H1 (cell line): ENCODE results near the gene TOR1A.

Experiments used
- BCL11A ChIP-seq, 2 experiments: IDR thresholded peaks; one replicate each; pipeline ENCODE4 v1.6.1; 2011; ENCODE audit warnings: low read depth in 2 of 2, low read length in 2 of 2, mild to moderate bottlenecking in 2 of 2
- CEBPB ChIP-seq: IDR thresholded peaks from 2 replicates; pipeline ENCODE4 v1.6.1; 2012; ENCODE audit warnings: low read depth, low read length
- CHD1 ChIP-seq: IDR thresholded peaks from 2 replicates; pipeline ENCODE4 v1.6.1; 2012; ENCODE audit warnings: low read depth, low read length, improper control_type of control experiment
- CTBP2 ChIP-seq: IDR thresholded peaks from 2 replicates; pipeline ENCODE4 v1.7.0; 2011; ENCODE audit warnings: borderline replicate concordance, mild to moderate bottlenecking, moderate library complexity, mixed read lengths, low read length; ENCODE audit not compliant: insufficient read depth, insufficient read length
- CTCF ChIP-seq, 3 experiments: IDR thresholded peaks; 1 replicate in 2 of 3; 2 replicates in 1 of 3; pipeline versions ENCODE4 v1.5.1 to v1.6.1; 2011; ENCODE audit warnings: low read length in 3 of 3, mild to moderate bottlenecking in 3 of 3, inconsistent platforms in 2 of 3, low read depth in 1 of 3, moderate library complexity in 1 of 3; ENCODE audit not compliant: insufficient read depth in 1 of 3; ENCODE audit errors: control extremely low read depth in 1 of 3
- E2F6 ChIP-seq: IDR thresholded peaks from 2 replicates; pipeline ENCODE4 v1.6.1; 2012; ENCODE audit warnings: inconsistent platforms
- NANOG ChIP-seq: IDR thresholded peaks from 2 replicates; pipeline ENCODE4 v1.6.1; 2011; ENCODE audit warnings: low read length, low read depth, mild to moderate bottlenecking, inconsistent platforms; ENCODE audit not compliant: insufficient read depth, poor library complexity, severe bottlenecking
- PHF8 ChIP-seq: fragments of 200-600 bp; sonication (generic); conservative IDR thresholded peaks from 2 replicates; pipeline ENCODE4 v1.7.1; 2012; ENCODE audit warnings: low read depth, mild to moderate bottlenecking, inconsistent platforms, low read length, moderate library complexity
- POLR2A ChIP-seq, 2 experiments: IDR thresholded peaks; 1 replicate in 1 of 2; 2 replicates in 1 of 2; pipeline ENCODE4 v1.6.1; 2011; ENCODE audit warnings: low read depth in 2 of 2, low read length in 2 of 2, mild to moderate bottlenecking in 2 of 2; ENCODE audit errors: control extremely low read depth in 1 of 2
- RFX5 ChIP-seq: IDR thresholded peaks from 2 replicates; pipeline ENCODE4 v1.6.1; 2011; ENCODE audit warnings: low read depth, low read length, improper control_type of control experiment, borderline replicate concordance
- SP2 ChIP-seq: IDR thresholded peaks from 2 replicates; pipeline ENCODE4 v1.6.1; 2012; ENCODE audit warnings: mild to moderate bottlenecking, low read length, inconsistent platforms

GRCh38 chr9:129816501-129817435 is 7.2 kb downstream of the TOR1A start:
- TF ChIP-seq CEBPB, result no peak
- TF ChIP-seq POLR2A (IDR thresholded peaks at IDR 0.05; ENCODE audit: control extremely low read depth in 1 of 2, low read depth in 2 of 2, low read length in 2 of 2), result no peak
- TF ChIP-seq CTCF (IDR thresholded peaks at IDR 0.05; ENCODE audit: control extremely low read depth in 1 of 3, insufficient read depth in 1 of 3, low read depth in 1 of 3, low read length in 3 of 3), result no peak
- no peak for TF ChIP-seq NANOG
- no peak for TF ChIP-seq PHF8
- TF ChIP-seq SP2, result no peak
- TF ChIP-seq E2F6, result no peak
- TF ChIP-seq CHD1, result no peak
- TF ChIP-seq CTBP2, result no peak
- no peak for TF ChIP-seq RFX5
- no peak for TF ChIP-seq BCL11A (IDR thresholded peaks at IDR 0.05; ENCODE audit: low read depth in 2 of 2, low read length in 2 of 2)
